ENCODE results near the gene LDLRAD2.

GRCh38 chr1:21874328-21874727 lies 62.3 kb downstream of the LDLRAD2 start:
- TF ChIP-seq CTCF (IDR thresholded peaks at IDR 0.05; ENCODE audit: insufficient read depth, low read depth, low read length), result no peak
- TF ChIP-seq EZH2 (IDR thresholded peaks at IDR 0.05; ENCODE audit: insufficient read depth, low read length), result no peak
